SK-N-SH (cell line): Measurements from ENCODE around the gene ZBTB24.

Experiments used
- CTCF ChIP-seq: fragments of 200-600 bp; sonication (generic); IDR thresholded peaks from 2 replicates; pipeline ENCODE4 v1.6.1; 2017; ENCODE audit warnings: antibody characterized with exemption, mild to moderate bottlenecking, moderate library complexity
- EP300 ChIP-seq, 2 experiments: IDR thresholded peaks; 2 replicates each; pipeline versions ENCODE4 v1.4.0 to v1.6.1; 2012; ENCODE audit warnings: borderline replicate concordance in 1 of 2, low read depth in 1 of 2, low read length in 1 of 2
- EZH2phosphoT487 ChIP-seq: fragments of 200-600 bp; sonication (generic); IDR thresholded peaks from 2 replicates; pipeline ENCODE4 v1.6.1; 2017; ENCODE audit warnings: low read depth, mixed run types, mild to moderate bottlenecking, antibody characterized with exemption, moderate library complexity, borderline replicate concordance
- FOSL2 ChIP-seq: IDR thresholded peaks from 2 replicates; pipeline ENCODE4 v1.4.0; 2012; ENCODE audit warnings: low read depth, mild to moderate bottlenecking, moderate library complexity, borderline replicate concordance
- FOXJ3 ChIP-seq: sonication (generic); formaldehyde crosslinking; IDR thresholded peaks from 2 replicates; pipeline ENCODE4 v1.5.1; 2020; ENCODE audit warnings: mild to moderate bottlenecking, missing genetic modification reagents
- FOXM1 ChIP-seq: IDR thresholded peaks from 2 replicates; pipeline ENCODE4 v1.4.0; 2012; ENCODE audit warnings: low read depth, mild to moderate bottlenecking
- GATA2 ChIP-seq: sonication (generic); formaldehyde crosslinking; IDR thresholded peaks from 2 replicates; pipeline ENCODE4 v1.5.0; 2020; ENCODE audit warnings: mild to moderate bottlenecking, missing genetic modification reagents
- MXI1 ChIP-seq: IDR thresholded peaks from 2 replicates; pipeline ENCODE4 v1.6.1; 2012; ENCODE audit warnings: mild to moderate bottlenecking, low read depth, low read length, improper control_type of control experiment
- POLR2AphosphoS5 ChIP-seq: IDR thresholded peaks from 2 replicates; pipeline ENCODE4 v1.6.1; 2012; ENCODE audit warnings: low read depth, low read length
- RAD21 ChIP-seq: IDR thresholded peaks from 2 replicates; pipeline ENCODE4 v1.6.1; 2012; ENCODE audit warnings: mild to moderate bottlenecking, low read length
- SMC3 ChIP-seq: IDR thresholded peaks from 2 replicates; pipeline ENCODE4 v1.6.1; 2012; ENCODE audit warnings: low read depth, low read length, improper control_type of control experiment
- TAF1 ChIP-seq: IDR thresholded peaks from 2 replicates; pipeline ENCODE4 v1.6.1; 2012; ENCODE audit warnings: low read depth, mild to moderate bottlenecking, low read length, moderate library complexity, borderline replicate concordance
- YY1 ChIP-seq: IDR thresholded peaks from 2 replicates; pipeline ENCODE4 v1.4.0; 2012; ENCODE audit warnings: low read depth, mild to moderate bottlenecking
- TF ChIP-seq, protein P1 (sequence below): IDR thresholded peaks from 2 replicates; pipeline ENCODE4 v1.6.1; 2012; ENCODE audit warnings: mild to moderate bottlenecking, low read depth, low read length, moderate library complexity

GRCh38 chr6:109457562-109457996 lies 25.4 kb downstream of the ZBTB24 start:
- no peak for TF ChIP-seq TAF1
- TF ChIP-seq EZH2phosphoT487 = no peak
- TF ChIP-seq CTCF = no peak
- TF ChIP-seq FOXM1 = no peak
- TF ChIP-seq SMC3 = no peak
- TF ChIP-seq, protein P1, sequence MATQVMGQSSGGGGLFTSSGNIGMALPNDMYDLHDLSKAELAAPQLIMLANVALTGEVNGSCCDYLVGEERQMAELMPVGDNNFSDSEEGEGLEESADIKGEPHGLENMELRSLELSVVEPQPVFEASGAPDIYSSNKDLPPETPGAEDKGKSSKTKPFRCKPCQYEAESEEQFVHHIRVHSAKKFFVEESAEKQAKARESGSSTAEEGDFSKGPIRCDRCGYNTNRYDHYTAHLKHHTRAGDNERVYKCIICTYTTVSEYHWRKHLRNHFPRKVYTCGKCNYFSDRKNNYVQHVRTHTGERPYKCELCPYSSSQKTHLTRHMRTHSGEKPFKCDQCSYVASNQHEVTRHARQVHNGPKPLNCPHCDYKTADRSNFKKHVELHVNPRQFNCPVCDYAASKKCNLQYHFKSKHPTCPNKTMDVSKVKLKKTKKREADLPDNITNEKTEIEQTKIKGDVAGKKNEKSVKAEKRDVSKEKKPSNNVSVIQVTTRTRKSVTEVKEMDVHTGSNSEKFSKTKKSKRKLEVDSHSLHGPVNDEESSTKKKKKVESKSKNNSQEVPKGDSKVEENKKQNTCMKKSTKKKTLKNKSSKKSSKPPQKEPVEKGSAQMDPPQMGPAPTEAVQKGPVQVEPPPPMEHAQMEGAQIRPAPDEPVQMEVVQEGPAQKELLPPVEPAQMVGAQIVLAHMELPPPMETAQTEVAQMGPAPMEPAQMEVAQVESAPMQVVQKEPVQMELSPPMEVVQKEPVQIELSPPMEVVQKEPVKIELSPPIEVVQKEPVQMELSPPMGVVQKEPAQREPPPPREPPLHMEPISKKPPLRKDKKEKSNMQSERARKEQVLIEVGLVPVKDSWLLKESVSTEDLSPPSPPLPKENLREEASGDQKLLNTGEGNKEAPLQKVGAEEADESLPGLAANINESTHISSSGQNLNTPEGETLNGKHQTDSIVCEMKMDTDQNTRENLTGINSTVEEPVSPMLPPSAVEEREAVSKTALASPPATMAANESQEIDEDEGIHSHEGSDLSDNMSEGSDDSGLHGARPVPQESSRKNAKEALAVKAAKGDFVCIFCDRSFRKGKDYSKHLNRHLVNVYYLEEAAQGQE = no peak
- no peak for TF ChIP-seq POLR2AphosphoS5
- TF ChIP-seq GATA2 (CRISPR knock-in tag) = no peak
- TF ChIP-seq FOSL2 = no peak
- TF ChIP-seq YY1 = no peak
- no peak for TF ChIP-seq MXI1
- no peak for TF ChIP-seq EP300 (IDR thresholded peaks at IDR 0.05; ENCODE audit: borderline replicate concordance in 1 of 2, low read depth in 1 of 2, low read length in 1 of 2)
- TF ChIP-seq RAD21 = no peak
- TF ChIP-seq FOXJ3 (CRISPR knock-in tag) = no peak
